CD4-positive, CD25-positive, alpha-beta regulatory T cell (primary cell): ENCODE data around the gene CD164. TPM values are rescaled to one million over a fixed set of nuclear protein-coding genes. Genes with fewer than 3 reads are reported as not detected.

Experiments
- ATAC-seq, 2 donors: fragments of 150-1000 bp; cut with Tn5 transposase; one replicate each; pipeline ENCODE4 v1.10.0; 2021; ENCODE audit warnings: low read depth in 2 of 2, moderate number of reproducible peaks in 2 of 2, moderate library complexity in 1 of 2
- DNase-seq, 3 donors: peaks; one replicate each; pipeline versions ENCODE4 v3.0.0 to v3.0.0-alpha.2; 2012 to 2022; ENCODE audit warnings: mixed read lengths in 1 of 3
- H3K27ac ChIP-seq: one replicate; pipeline ENCODE4 v1.7.0; 2013; ENCODE audit warnings: mild to moderate bottlenecking, low read length; ENCODE audit not compliant: insufficient read depth, poor library complexity, severe bottlenecking
- H3K27me3 ChIP-seq: one replicate; pipeline ENCODE4 v1.7.0; 2013; ENCODE audit warnings: low read length; ENCODE audit not compliant: control insufficient read depth, insufficient read depth
- H3K36me3 ChIP-seq: one replicate; pipeline ENCODE4 v1.7.0; 2013; ENCODE audit warnings: mild to moderate bottlenecking, low read length, moderate library complexity; ENCODE audit not compliant: control insufficient read depth, insufficient read depth
- H3K4me1 ChIP-seq: 2 replicates; pipeline ENCODE4 v1.7.0; 2013; ENCODE audit warnings: mild to moderate bottlenecking, low read length; ENCODE audit not compliant: insufficient read depth, control insufficient read depth, poor library complexity, severe bottlenecking
- H3K4me3 ChIP-seq: one replicate; pipeline ENCODE4 v1.7.0; 2013; ENCODE audit warnings: low read depth, mild to moderate bottlenecking, low read length, moderate library complexity
- H3K9me3 ChIP-seq, 2 experiments: 1 replicate in 1 of 2; 2 replicates in 1 of 2; pipeline ENCODE4 v1.7.0; 2013; ENCODE audit warnings: low read length in 2 of 2, mild to moderate bottlenecking in 1 of 2, moderate library complexity in 1 of 2; ENCODE audit not compliant: control insufficient read depth in 2 of 2
- H3K27ac Mint-ChIP-seq, 3 donors: one replicate each; pipeline ENCODE4 v1.8.0; 2020 to 2022; ENCODE audit warnings: mild to moderate bottlenecking in 3 of 3, mixed read lengths in 3 of 3, moderate library complexity in 2 of 3
- H3K27me3 Mint-ChIP-seq: one replicate; pipeline ENCODE4 v1.8.0; 2022; ENCODE audit warnings: mild to moderate bottlenecking, mixed read lengths
- H3K36me3 Mint-ChIP-seq: one replicate; pipeline ENCODE4 v1.8.0; 2020; ENCODE audit warnings: mixed read lengths
- H3K4me1 Mint-ChIP-seq, 4 donors: one replicate each; pipeline ENCODE4 v1.8.0; 2020 to 2022; ENCODE audit warnings: mixed read lengths in 4 of 4, mild to moderate bottlenecking in 1 of 4
- H3K4me3 Mint-ChIP-seq, 4 donors: one replicate each; pipeline ENCODE4 v1.8.0; 2020 to 2022; ENCODE audit warnings: mild to moderate bottlenecking in 4 of 4, mixed read lengths in 4 of 4, moderate library complexity in 3 of 4
- H3K9me3 Mint-ChIP-seq, 7 donors: one replicate each; pipeline ENCODE4 v1.8.0; 2020 to 2022; ENCODE audit warnings: mixed read lengths in 7 of 7, mild to moderate bottlenecking in 3 of 7, moderate library complexity in 2 of 7
- polyA plus RNA-seq, 4 donors: library from polyadenylated mRNA; unstranded; fragments of 300-500 nt; fragmentation: Illumina TruSeq; gene quantifications; one replicate each; pipeline ENCODE4 v1.2.3, GENCODE V29; 2021
- total RNA-seq: library from RNA; stranded (reverse); gene quantifications from one replicate; pipeline ENCODE4 v1.2.3, GENCODE V29; 2022

The CD164 gene
- total and polyA plus RNA-seq, 5 donors from 2014 or later, result 187 to 364 (median 339) TPM

GRCh38 chr6:109388265-109388664 lies 6.0 kb upstream of the CD164 start:
- H3K36me3 Mint-ChIP-seq, result peaks cover 4% of the 10 kb centered on the region
- Histone ChIP-seq H3K36me3 (no peaks in the 10 kb centered on the region), H3K4me3 (no peak overlapping the region), H3K4me1 (peaks cover 6% of the 10 kb centered on the region), H3K9me3 (no peaks in the 10 kb centered on the region), H3K27ac (no peak overlapping the region), H3K27me3 (no peaks in the 10 kb centered on the region)
- DNase-seq, result no peak
- H3K4me1 Mint-ChIP-seq, result peaks cover 0 to 11% (median 4%) of the 10 kb centered on the region in 4 donors
- H3K9me3 Mint-ChIP-seq, result no peaks in the 10 kb centered on the region
- no peak overlapping the region for H3K4me3 Mint-ChIP-seq
- no peak for ATAC-seq
- H3K27me3 Mint-ChIP-seq, result no peaks in the 10 kb centered on the region
- H3K27ac Mint-ChIP-seq, result no peak overlapping the region

GRCh38 chr6:109383438-109383940 lies 1.2 kb upstream of the CD164 start:
- Mint-ChIP-seq H3K4me1 (peaks cover 6 to 28% (median 16%) of the 10 kb centered on the region in 4 donors), H3K9me3 (no peaks in the 10 kb centered on the region), H3K4me3 (peak overlapping the region; percentile 96 to 100 (median 98)), H3K27me3 (peaks cover 13% of the 10 kb centered on the region), H3K27ac (peak overlapping the region in 2 of 3 donors; percentile 99 to 100), H3K36me3 (peaks cover 10% of the 10 kb centered on the region)
- no peaks in the 10 kb centered on the region for H3K27me3 ChIP-seq
- peak overlapping the region; percentile 82 for H3K4me3 ChIP-seq
- peaks cover under 1% of the 10 kb centered on the region for H3K36me3 ChIP-seq
- H3K4me1 ChIP-seq, result peaks cover 27% of the 10 kb centered on the region
- peak overlapping the region; percentile 95 for H3K27ac ChIP-seq
- ATAC-seq (no peak), DNase-seq (no peak)
- H3K9me3 ChIP-seq, result no peaks in the 10 kb centered on the region

- H3K4me1 ChIP-seq, result peaks cover 32% of the 10 kb centered on the region
- ATAC-seq (peak; percentile 81 to 83), DNase-seq (peak; percentile 86 to 98 (median 97))
- peaks cover 6% of the 10 kb centered on the region for H3K36me3 ChIP-seq
- peak overlapping the region; percentile 95 for H3K27ac ChIP-seq
- no peaks in the 10 kb centered on the region for H3K9me3 ChIP-seq
- peak overlapping the region; percentile 96 to 100 (median 98) for H3K4me3 Mint-ChIP-seq
- peaks cover 9 to 34% (median 23%) of the 10 kb centered on the region in 4 donors for H3K4me1 Mint-ChIP-seq
- peaks cover 13% of the 10 kb centered on the region for H3K27me3 Mint-ChIP-seq
- H3K27ac Mint-ChIP-seq, result peak overlapping the region; percentile 99 to 100 (median 99)
- no peaks in the 10 kb centered on the region for H3K9me3 Mint-ChIP-seq
- H3K36me3 Mint-ChIP-seq, result peaks cover 11% of the 10 kb centered on the region
- no peaks in the 10 kb centered on the region for H3K27me3 ChIP-seq
- peak overlapping the region; percentile 82 for H3K4me3 ChIP-seq
These were observed 540 bp upstream of the CD164 start for GRCh38 chr6:109382576-109383437.

- Histone ChIP-seq H3K4me3 (peak overlapping the region; percentile 97), H3K36me3 (peaks cover 22% of the 10 kb centered on the region), H3K9me3 (no peaks in the 10 kb centered on the region), H3K27me3 (no peaks in the 10 kb centered on the region), H3K27ac (peak overlapping the region; percentile 95), H3K4me1 (peaks cover 40% of the 10 kb centered on the region)
- no peaks in the 10 kb centered on the region for H3K9me3 Mint-ChIP-seq
- peak overlapping the region; percentile 89 to 100 (median 98) for H3K4me3 Mint-ChIP-seq
- H3K27me3 Mint-ChIP-seq, result peaks cover 13% of the 10 kb centered on the region
- peaks cover 20% of the 10 kb centered on the region for H3K36me3 Mint-ChIP-seq
- no peak for ATAC-seq
- H3K4me1 Mint-ChIP-seq, result peaks cover 20 to 50% (median 33%) of the 10 kb centered on the region in 4 donors
- DNase-seq, result no peak
- H3K27ac Mint-ChIP-seq, result peak overlapping the region; percentile 95 to 100 (median 98)
These were observed 1.1 kb downstream of the CD164 start for GRCh38 chr6:109381061-109381746.

- H3K27me3 ChIP-seq, result no peaks in the 10 kb centered on the region
- Mint-ChIP-seq H3K4me3 (peak overlapping the region; percentile 89 to 100 (median 98)), H3K27me3 (peaks cover 13% of the 10 kb centered on the region), H3K9me3 (no peaks in the 10 kb centered on the region), H3K36me3 (peaks cover 27% of the 10 kb centered on the region), H3K4me1 (peaks cover 30 to 59% (median 41%) of the 10 kb centered on the region in 4 donors), H3K27ac (peak overlapping the region in 2 of 3 donors; percentile 79 to 100)
- H3K4me1 ChIP-seq, result peaks cover 43% of the 10 kb centered on the region
- peak overlapping the region; percentile 97 for H3K4me3 ChIP-seq
- peaks cover 37% of the 10 kb centered on the region for H3K36me3 ChIP-seq
- peak overlapping the region; percentile 95 for H3K27ac ChIP-seq
- DNase-seq (no peak), ATAC-seq (no peak)
- no peaks in the 10 kb centered on the region for H3K9me3 ChIP-seq
These were observed 2.6 kb downstream of the CD164 start for GRCh38 chr6:109379711-109380110.

- H3K27ac ChIP-seq, result no peak overlapping the region
- peak overlapping the region; percentile 97 for H3K4me3 ChIP-seq
- DNase-seq, result no peak
- no peaks in the 10 kb centered on the region for H3K9me3 ChIP-seq
- peaks cover 53% of the 10 kb centered on the region for H3K36me3 ChIP-seq
- H3K4me1 Mint-ChIP-seq, result peaks cover 48 to 72% (median 56%) of the 10 kb centered on the region in 4 donors
- H3K27me3 ChIP-seq, result no peaks in the 10 kb centered on the region
- H3K9me3 Mint-ChIP-seq, result no peaks in the 10 kb centered on the region
- H3K4me1 ChIP-seq, result peaks cover 54% of the 10 kb centered on the region
- ATAC-seq, result no peak
- H3K27ac Mint-ChIP-seq, result peak overlapping the region in 2 of 3 donors; percentile 49 to 71
- H3K36me3 Mint-ChIP-seq, result peaks cover 44% of the 10 kb centered on the region
- peak overlapping the region; percentile 68 to 100 (median 86) for H3K4me3 Mint-ChIP-seq
- peaks cover 9% of the 10 kb centered on the region for H3K27me3 Mint-ChIP-seq
These were observed 4.5 kb downstream of the CD164 start for GRCh38 chr6:109377717-109378116.

GRCh38 chr6:109374326-109374892 lies 7.9 kb downstream of the CD164 start:
- H3K36me3 Mint-ChIP-seq, result peaks cover 56% of the 10 kb centered on the region
- peak overlapping the region; percentile 20 to 74 (median 47) for H3K27ac Mint-ChIP-seq

More at GRCh38 chr6:109374326-109374892, 7.9 kb downstream of the CD164 start:
- Histone ChIP-seq H3K36me3 (peaks cover 75% of the 10 kb centered on the region), H3K4me3 (peak overlapping the region; percentile 56), H3K27me3 (no peaks in the 10 kb centered on the region), H3K27ac (no peak overlapping the region), H3K4me1 (peaks cover 50% of the 10 kb centered on the region), H3K9me3 (no peaks in the 10 kb centered on the region)
- no peak for ATAC-seq
- Mint-ChIP-seq H3K9me3 (no peaks in the 10 kb centered on the region), H3K27me3 (no peaks in the 10 kb centered on the region), H3K4me3 (peak overlapping the region; percentile 48 to 74 (median 56)), H3K4me1 (peaks cover 60 to 84% (median 73%) of the 10 kb centered on the region in 4 donors)
- no peak for DNase-seq
